Spleen (tissue), 7 donors: Measurements from ENCODE around the gene DDX54.

Source experiments
- POLR2A ChIP-seq, 3 donors: fragments of 450-650 bp; IDR thresholded peaks; one replicate each; pipeline ENCODE4 v1.5.1; 2017; ENCODE audit warnings: antibody characterized with exemption in 3 of 3, mild to moderate bottlenecking in 1 of 3
- POLR2AphosphoS5 ChIP-seq, 3 donors: sonication (generic); formaldehyde crosslinking; IDR thresholded peaks; one replicate each; pipeline ENCODE4 v1.5.1; 2017; ENCODE audit warnings: antibody characterized with exemption in 3 of 3
- TF ChIP-seq, protein P1 (sequence below), 11 experiments: fragments of 200-600 bp in 7 of 11; fragments of 450-650 bp in 4 of 11; sonication (generic) in 4 of 11; IDR thresholded peaks in 8 of 11; conservative IDR thresholded peaks in 3 of 11; 1 replicate in 7 of 11; 2 replicates in 4 of 11; pipeline versions ENCODE4 v1.4.0 to v1.8.0; 2016 to 2021; ENCODE audit warnings: antibody characterized with exemption in 11 of 11, inconsistent platforms in 4 of 11, mild to moderate bottlenecking in 1 of 11
- donor health status: DM: no; HTN: no; CAD: no; lungs with moderate emphysema.
- donor health status: DM: no; HTN: no; CAD: no.
- donor health status: DM: no; HTN: no; CAD: no.

DNA sequence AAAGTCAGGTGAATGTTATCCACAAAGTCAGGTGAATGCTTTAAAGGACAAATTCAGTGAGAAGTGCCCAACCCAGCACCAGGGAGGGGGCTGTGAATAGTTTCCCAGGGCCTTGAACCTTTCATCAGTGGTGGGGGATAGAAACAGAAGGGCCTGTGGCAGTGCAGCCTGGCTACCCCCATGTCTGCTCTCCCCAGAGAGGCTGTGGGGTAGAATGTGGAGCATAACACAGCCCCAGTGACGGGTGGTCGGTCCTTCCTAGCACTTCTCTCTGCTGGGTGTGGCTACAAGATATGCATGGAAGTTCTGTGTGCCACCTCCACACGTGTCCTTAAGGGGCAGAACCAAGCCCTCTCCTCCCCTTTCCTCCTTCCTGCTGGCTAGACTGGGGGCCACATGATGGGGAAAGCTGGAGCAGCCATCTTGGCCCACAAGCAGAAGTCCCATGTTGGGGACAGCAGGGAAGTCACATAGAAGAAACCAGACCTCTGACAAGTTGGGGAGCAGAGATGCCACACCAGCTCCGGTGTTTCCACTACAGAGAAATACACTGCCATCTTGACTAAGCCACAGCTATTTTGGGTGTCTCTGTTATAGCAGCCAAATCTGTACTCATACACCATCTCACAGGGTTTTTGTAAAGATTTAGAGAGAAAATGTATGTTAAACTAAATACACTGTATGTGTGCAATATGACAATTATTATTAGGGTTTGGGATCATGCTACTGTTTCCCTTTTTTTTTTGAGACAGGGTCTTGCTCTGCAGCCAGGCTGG lies 17.2 kb upstream of the DDX54 start:
- TF ChIP-seq POLR2A (IDR thresholded peaks at IDR 0.05) (no peak), POLR2AphosphoS5 (IDR thresholded peaks at IDR 0.05) (no peak)
- TF ChIP-seq, protein P1, sequence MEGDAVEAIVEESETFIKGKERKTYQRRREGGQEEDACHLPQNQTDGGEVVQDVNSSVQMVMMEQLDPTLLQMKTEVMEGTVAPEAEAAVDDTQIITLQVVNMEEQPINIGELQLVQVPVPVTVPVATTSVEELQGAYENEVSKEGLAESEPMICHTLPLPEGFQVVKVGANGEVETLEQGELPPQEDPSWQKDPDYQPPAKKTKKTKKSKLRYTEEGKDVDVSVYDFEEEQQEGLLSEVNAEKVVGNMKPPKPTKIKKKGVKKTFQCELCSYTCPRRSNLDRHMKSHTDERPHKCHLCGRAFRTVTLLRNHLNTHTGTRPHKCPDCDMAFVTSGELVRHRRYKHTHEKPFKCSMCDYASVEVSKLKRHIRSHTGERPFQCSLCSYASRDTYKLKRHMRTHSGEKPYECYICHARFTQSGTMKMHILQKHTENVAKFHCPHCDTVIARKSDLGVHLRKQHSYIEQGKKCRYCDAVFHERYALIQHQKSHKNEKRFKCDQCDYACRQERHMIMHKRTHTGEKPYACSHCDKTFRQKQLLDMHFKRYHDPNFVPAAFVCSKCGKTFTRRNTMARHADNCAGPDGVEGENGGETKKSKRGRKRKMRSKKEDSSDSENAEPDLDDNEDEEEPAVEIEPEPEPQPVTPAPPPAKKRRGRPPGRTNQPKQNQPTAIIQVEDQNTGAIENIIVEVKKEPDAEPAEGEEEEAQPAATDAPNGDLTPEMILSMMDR (IDR thresholded peaks at IDR 0.05 in 8 of 11, conservative IDR thresholded peaks at IDR 0.05 in 3 of 11): no peak
